GM19324 (cell line): ENCODE measurements around the gene C11orf16.
"Not testable (repeated sequence)": the region's sequence is repeated elsewhere in the genome, so short reads cannot be mapped to it uniquely, and the experiment has no call there.

ENCODE experiments used
- ATAC-seq: cut with Tn5 transposase; IDR thresholded peaks from one replicate; pipeline ENCODE4 v1.9.1; 2021; ENCODE audit warnings: mild to moderate bottlenecking, moderate library complexity; ENCODE audit not compliant: unreplicated experiment, low FRiP score

C11orf16 gene

GRCh38 chr11:8937159-8937558, 4.4 kb upstream of the C11orf16 start:
- ATAC-seq = no peak

- ATAC-seq = not testable (repeated sequence)
Measured at GRCh38 chr11:8935789-8936188, 3.0 kb upstream of the C11orf16 start.

- no peak for ATAC-seq
Measured at GRCh38 chr11:8934742-8935488, 2.2 kb upstream of the C11orf16 start.

GRCh38 chr11:8933931-8934330, 1.2 kb upstream of the C11orf16 start:
- ATAC-seq = no peak

- ATAC-seq = no peak
Measured at GRCh38 chr11:8930456-8931175, 2.1 kb downstream of the C11orf16 start.

- no peak for ATAC-seq
Measured at GRCh38 chr11:8928981-8929615, 3.6 kb downstream of the C11orf16 start.

GRCh38 chr11:8928205-8928604, 4.5 kb downstream of the C11orf16 start:
- ATAC-seq = no peak

- ATAC-seq = no peak
Measured at GRCh38 chr11:8927233-8927632, 5.5 kb downstream of the C11orf16 start.

GRCh38 chr11:8926236-8926635, 6.5 kb downstream of the C11orf16 start:
- no peak for ATAC-seq

- ATAC-seq = no peak
Measured at GRCh38 chr11:8925711-8926110, 7.0 kb downstream of the C11orf16 start.

- no peak for ATAC-seq
Measured at GRCh38 chr11:8922691-8923090, 10.1 kb downstream of the C11orf16 start.

GRCh38 chr11:8917157-8917825, 15.5 kb downstream of the C11orf16 start:
- no peak for ATAC-seq

GRCh38 chr11:8914661-8915018, 18.1 kb downstream of the C11orf16 start:
- ATAC-seq = no peak

GRCh38 chr11:8913961-8914660, 18.6 kb downstream of the C11orf16 start:
- ATAC-seq = no peak

- ATAC-seq = peak; percentile 81
Measured at GRCh38 chr11:8911029-8911823, 21.5 kb downstream of the C11orf16 start, which contains the start of gene AKIP1. Gene AKIP1 (plus strand): TSS chr11:8911189. CDS start chr11:8911450, 261 bp downstream.

- peak; percentile 2 for ATAC-seq
Measured at GRCh38 chr11:8910649-8911026, 22.1 kb downstream of the C11orf16 start.

GRCh38 chr11:8908099-8908498, 24.6 kb downstream of the C11orf16 start:
- ATAC-seq = no peak

GRCh38 chr11:8907116-8907515, 25.6 kb downstream of the C11orf16 start:
- no peak for ATAC-seq

GRCh38 chr11:8905528-8906165, 27.1 kb downstream of the C11orf16 start:
- ATAC-seq = no peak
